Epithelial cell of esophagus (primary cell): Measurements from ENCODE around the gene FREM3.
A peak's percentile ranks its signal among the peaks of the same experiment; 100 is the strongest.
"Not testable (repeated sequence)": the region's sequence is repeated elsewhere in the genome, so short reads cannot be mapped to it uniquely, and the experiment has no call there.

ENCODE experiments used
- DNase-seq: peaks from one replicate; pipeline ENCODE4 v3.0.0; 2010; ENCODE audit warnings: low read depth
- H3K4me3 ChIP-seq: 2 replicates; pipeline ENCODE4 v1.5.1; 2011; ENCODE audit warnings: mild to moderate bottlenecking, low read length, control low read depth
- TF ChIP-seq, protein P1 (sequence below): IDR thresholded peaks from 2 replicates; pipeline ENCODE4 v1.5.1; 2011; ENCODE audit warnings: low read depth, mild to moderate bottlenecking, low read length, control low read depth, inconsistent platforms; ENCODE audit not compliant: insufficient read depth; ENCODE audit errors: missing control alignments

Gene FREM3

DNA sequence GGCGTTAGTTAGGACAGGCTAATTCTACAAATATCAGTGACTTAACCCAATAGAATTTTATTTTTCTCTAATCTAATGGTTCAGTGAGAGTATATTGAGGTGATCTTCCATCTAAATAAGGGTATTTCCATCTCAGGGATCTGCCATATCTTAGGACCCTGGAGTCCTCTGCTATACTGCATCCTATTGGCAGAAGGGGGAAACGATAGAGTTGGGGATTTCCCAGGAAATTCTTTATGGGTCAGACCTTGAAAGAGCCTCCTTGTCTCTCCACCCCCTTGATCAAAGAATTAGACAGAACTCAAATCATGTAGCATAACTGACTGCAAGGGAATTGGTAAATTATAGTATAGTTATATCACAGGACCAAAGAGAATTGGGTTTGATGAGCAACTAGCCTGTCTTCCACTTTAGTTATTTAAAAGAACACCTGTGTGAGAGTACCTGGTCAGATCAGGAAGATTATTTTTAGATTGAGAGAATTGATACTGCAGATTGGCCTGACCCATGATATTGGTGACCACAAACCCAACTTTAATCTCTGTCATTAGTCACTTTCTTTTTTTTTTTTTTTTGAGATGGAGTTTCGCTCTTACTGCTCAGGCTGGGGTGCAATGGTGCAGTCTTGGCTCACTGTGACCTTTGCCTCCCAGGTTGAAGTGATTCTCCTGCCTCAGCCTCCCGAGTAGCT lies 161.4 kb downstream of the FREM3 start:
- no peak for DNase-seq
- H3K4me3 ChIP-seq = no peak overlapping the region
- TF ChIP-seq, protein P1, sequence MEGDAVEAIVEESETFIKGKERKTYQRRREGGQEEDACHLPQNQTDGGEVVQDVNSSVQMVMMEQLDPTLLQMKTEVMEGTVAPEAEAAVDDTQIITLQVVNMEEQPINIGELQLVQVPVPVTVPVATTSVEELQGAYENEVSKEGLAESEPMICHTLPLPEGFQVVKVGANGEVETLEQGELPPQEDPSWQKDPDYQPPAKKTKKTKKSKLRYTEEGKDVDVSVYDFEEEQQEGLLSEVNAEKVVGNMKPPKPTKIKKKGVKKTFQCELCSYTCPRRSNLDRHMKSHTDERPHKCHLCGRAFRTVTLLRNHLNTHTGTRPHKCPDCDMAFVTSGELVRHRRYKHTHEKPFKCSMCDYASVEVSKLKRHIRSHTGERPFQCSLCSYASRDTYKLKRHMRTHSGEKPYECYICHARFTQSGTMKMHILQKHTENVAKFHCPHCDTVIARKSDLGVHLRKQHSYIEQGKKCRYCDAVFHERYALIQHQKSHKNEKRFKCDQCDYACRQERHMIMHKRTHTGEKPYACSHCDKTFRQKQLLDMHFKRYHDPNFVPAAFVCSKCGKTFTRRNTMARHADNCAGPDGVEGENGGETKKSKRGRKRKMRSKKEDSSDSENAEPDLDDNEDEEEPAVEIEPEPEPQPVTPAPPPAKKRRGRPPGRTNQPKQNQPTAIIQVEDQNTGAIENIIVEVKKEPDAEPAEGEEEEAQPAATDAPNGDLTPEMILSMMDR = no peak

DNA sequence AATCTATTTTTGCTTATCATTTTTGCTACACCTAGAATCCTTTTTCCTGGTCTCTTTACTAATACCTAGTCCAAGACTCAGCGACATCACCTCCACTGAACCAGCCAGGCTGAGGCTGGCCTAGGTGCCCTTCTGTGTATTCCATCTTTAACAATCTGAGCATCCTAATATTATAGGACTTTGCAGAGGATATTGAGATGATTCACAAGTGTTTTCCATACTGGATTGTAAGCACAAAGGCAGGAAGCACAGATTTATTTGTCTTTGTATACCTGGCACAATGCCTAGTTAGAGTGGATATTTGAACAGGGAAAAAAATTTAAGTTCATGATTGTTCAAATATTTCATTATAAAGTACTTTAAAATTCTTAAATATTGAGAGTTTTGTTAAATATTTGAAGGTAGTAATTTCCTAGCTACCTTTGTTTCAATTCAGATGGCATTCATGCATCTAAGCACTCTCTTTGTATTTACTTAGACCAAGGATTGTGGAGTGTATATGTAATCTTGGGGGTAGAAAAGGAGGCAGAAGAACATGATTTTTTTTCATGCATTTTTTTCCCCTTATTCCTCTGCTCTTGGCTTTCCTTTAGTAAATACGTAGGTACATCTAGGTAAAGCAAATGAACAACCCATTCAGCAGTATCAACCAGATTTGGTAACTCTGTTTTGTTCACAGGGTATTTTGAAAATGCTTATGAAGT lies 168.5 kb downstream of the FREM3 start:
- DNase-seq = no peak
- H3K4me3 ChIP-seq = no peak overlapping the region
- TF ChIP-seq, protein P1 = no peak

DNA sequence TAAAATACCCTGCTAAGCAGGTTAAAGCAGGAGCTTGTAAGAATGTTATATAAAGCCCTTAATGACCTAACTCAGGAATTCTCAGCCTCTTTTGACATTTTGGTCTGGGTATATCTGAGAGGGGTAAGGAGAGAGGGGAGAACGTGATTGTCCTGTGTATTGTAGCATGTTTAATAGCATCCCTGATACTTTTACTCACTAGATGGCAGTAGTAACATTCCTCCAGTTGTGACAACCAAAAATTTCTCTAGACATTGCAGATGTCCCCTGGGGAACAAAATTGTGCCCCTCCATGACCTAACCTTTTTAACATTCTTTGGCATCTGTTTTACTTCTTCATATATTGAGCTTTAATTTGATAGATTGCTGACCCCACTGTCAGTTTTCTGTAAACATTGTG lies 169.1 kb downstream of the FREM3 start:
- TF ChIP-seq, protein P1 = peak; percentile 40

DNA sequence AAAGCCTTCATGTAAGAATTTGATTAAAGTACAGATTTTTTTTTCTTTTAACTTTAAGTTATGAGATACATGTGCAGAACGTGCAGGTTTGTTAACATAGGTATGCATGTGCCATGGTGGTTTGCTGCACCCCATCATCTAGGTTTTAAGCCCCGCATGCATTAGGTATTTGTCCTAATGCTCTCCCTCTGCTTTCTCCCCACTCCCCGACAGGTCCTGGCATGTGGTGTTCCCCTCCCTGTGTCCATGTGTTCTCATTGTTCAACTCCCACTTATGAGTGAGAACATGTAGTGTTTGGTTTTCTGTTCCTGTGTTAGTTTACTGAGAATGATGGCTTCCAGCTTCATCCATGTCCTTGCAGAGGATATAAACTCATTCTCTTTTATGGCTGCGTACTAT lies 172.4 kb downstream of the FREM3 start:
- H3K4me3 ChIP-seq = not testable (repeated sequence)
- DNase-seq = peak; percentile 53

More for the DNA sequence above, 169.1 kb downstream of the FREM3 start:
- H3K4me3 ChIP-seq = no peak overlapping the region
- peak; percentile 7 for DNase-seq
